Fibroblast of the aortic adventitia (primary cell): ENCODE measurements around the gene SVBP. TPM values are rescaled to one million over a fixed set of nuclear protein-coding genes. Genes with fewer than 3 reads are reported as not detected.
A peak's percentile ranks its signal among the peaks of the same experiment; 100 is the strongest.

ENCODE experiments used
- DNase-seq: peaks from one replicate; pipeline ENCODE4 v3.0.0-alpha.2; 2010; ENCODE audit warnings: low read depth
- H3K4me3 ChIP-seq: 2 replicates; pipeline ENCODE4 v1.5.1; 2011; ENCODE audit warnings: low read depth, mild to moderate bottlenecking, control low read depth, low read length, moderate library complexity
- total RNA-seq: library from RNA; depleted of rRNA; stranded (reverse); fragments of >200 nt; gene quantifications from 2 replicates; pipeline ENCODE4 v1.2.3, GENCODE V29; 2012; ENCODE audit warnings: low replicate concordance
- TF ChIP-seq, protein P1 (sequence below): IDR thresholded peaks from 2 replicates; pipeline ENCODE4 v1.5.1; 2011; ENCODE audit warnings: mild to moderate bottlenecking, low read length, control low read depth, inconsistent platforms; ENCODE audit not compliant: insufficient read depth

SVBP gene
- total RNA-seq, 1 donor: 18.9 TPM

- TF ChIP-seq, protein P1, sequence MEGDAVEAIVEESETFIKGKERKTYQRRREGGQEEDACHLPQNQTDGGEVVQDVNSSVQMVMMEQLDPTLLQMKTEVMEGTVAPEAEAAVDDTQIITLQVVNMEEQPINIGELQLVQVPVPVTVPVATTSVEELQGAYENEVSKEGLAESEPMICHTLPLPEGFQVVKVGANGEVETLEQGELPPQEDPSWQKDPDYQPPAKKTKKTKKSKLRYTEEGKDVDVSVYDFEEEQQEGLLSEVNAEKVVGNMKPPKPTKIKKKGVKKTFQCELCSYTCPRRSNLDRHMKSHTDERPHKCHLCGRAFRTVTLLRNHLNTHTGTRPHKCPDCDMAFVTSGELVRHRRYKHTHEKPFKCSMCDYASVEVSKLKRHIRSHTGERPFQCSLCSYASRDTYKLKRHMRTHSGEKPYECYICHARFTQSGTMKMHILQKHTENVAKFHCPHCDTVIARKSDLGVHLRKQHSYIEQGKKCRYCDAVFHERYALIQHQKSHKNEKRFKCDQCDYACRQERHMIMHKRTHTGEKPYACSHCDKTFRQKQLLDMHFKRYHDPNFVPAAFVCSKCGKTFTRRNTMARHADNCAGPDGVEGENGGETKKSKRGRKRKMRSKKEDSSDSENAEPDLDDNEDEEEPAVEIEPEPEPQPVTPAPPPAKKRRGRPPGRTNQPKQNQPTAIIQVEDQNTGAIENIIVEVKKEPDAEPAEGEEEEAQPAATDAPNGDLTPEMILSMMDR: peak; percentile 78
- DNase-seq: peak; percentile 52
- no peak overlapping the region for H3K4me3 ChIP-seq
Measured at GRCh38 chr1:42777852-42778251, 39.3 kb downstream of the SVBP start.

DNA sequence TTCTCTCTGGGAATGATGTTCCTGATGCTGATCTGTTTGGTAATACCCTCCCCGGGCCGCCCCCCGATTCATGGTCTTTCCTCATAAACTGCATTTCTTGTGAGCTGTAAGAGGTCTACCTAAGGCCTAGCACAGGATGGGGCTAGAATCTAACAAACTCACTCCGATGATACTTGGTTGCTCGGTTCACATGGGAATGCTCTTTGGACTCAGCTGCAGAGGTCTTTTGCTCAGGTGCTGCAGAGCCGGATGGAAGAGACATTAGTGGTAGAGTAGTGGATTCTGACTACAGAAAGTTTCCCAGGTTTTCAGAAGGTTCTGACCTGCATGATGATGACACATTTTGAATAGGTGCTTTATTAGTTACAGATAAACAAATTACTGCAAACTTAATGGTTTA, 40.7 kb downstream of the SVBP start:
- no peak overlapping the region for H3K4me3 ChIP-seq
- DNase-seq: no peak
- TF ChIP-seq, protein P1: no peak

DNA sequence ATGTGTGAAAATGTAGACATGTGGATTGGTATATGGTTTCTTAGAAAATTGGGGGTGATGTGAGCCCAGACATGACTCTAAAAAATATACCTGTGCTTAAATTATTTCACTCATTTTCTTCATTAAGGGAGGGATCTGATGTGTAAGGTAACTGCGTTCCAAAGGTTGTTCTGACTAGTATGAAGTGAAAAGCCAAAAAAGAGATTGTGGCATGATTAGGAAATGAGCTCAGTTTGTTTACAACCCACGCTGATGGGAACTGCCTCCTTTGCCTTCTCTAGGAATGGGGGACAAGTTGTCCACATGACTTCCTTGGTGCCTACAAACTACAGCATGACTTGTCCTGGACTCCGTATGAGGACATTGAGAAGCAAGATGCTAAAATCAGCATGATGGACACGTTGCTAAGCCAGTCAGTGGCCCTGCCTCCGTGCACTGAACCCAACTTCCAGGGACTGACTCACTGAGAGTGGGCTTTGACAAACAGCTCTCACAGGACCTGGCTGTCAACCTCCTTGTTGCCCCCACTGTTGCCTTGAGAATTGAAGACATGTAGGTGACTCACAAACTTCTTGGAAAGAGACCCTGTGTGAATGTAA, 42.2 kb downstream of the SVBP start:
- TF ChIP-seq, protein P1: no peak
- no peak overlapping the region for H3K4me3 ChIP-seq
- no peak for DNase-seq

- TF ChIP-seq, protein P1: no peak
- DNase-seq: no peak
- no peak overlapping the region for H3K4me3 ChIP-seq
Measured at GRCh38 chr1:42773420-42773819, 43.8 kb downstream of the SVBP start.

DNA sequence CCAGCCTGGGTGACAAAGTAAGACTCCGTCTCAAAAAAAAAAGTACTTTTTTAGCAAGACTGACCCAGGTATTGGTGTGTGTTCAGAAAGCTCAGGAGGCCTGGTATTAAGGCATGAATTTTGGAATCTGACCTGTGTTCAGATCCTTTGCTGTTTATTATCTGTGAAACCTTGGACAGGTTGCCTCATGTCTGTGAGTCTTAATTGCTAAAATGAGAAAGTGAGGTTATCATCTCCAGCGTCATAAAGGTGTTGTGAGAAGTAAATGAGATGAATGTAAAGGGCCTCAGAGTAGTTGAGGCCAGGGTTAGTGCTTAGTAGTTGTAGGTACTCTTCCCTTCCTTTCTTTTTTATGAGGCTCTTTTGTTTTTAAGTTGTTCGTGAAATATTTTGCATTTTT, 47.4 kb downstream of the SVBP start:
- no peak for DNase-seq
- H3K4me3 ChIP-seq: no peak overlapping the region
- TF ChIP-seq, protein P1: no peak

DNA sequence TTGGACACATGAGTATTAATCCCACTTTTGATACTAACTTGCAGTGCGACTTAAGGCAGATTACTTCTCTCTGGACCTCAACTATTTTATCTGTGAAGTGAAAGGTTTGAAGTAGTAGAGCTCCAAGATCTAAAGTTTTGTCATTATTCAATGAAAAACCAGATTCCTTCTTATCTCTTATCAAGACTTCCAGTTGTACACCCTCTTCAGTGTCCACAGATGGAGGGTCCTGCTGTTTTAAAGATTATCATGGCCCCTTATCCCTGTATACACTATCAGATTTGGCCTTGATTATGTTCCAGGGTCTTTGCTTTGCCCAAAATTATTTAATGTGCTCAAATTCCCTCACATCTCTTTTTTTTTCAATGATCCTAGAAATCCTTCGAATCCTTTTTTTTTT, 49.0 kb downstream of the SVBP start:
- TF ChIP-seq, protein P1: no peak
- H3K4me3 ChIP-seq: peak overlapping the region; percentile 93
- DNase-seq: no peak

DNA sequence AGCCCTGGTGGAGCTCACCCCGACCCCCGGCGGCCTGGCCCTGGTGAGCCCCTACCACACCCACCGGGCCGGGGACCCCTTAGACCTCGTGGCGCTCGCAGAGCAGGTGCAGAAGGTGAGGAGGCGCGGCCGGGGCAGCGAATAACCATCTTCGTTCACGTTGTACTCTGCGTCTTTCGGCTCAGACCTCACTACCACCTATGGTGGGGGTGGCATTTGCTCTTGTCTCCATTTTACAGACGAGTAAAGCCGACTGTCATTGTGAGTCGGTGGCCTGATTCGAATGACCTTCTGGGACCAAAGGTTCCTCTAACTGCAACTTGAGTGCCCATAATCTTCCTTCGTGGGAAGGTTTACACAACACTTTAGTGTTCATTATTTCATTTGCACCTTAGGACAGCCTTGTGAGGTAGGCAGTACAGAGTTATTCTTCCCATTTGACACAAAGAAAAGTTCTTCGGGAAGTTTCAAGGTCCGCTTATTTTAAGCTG, 49.6 kb downstream of the SVBP start:
- DNase-seq: no peak
- peak overlapping the region; percentile 93 for H3K4me3 ChIP-seq
- TF ChIP-seq, protein P1: no peak
